Mesothelial cell of epicardium (in vitro differentiated cells): ENCODE data around the gene TMEM129. TPM values are rescaled to one million over a fixed set of nuclear protein-coding genes. Genes with fewer than 3 reads are reported as not detected.

Experiments used
- DNase-seq, 2 experiments: peaks; one replicate each; pipeline ENCODE4 v3.0.0; 2021; ENCODE audit warnings: low spot score in 2 of 2; ENCODE audit not compliant: unreplicated experiment in 2 of 2
- H3K27ac Mint-ChIP-seq: 2 replicates; pipeline ENCODE4 v1.8.0; 2021; ENCODE audit warnings: mixed read lengths
- H3K27me3 Mint-ChIP-seq: 2 replicates; pipeline ENCODE4 v1.8.0; 2021; ENCODE audit warnings: low read depth, mixed read lengths
- H3K36me3 Mint-ChIP-seq: 2 replicates; pipeline ENCODE4 v1.8.0; 2021; ENCODE audit warnings: mixed read lengths
- H3K4me1 Mint-ChIP-seq: 2 replicates; pipeline ENCODE4 v1.8.0; 2021; ENCODE audit warnings: mixed read lengths
- H3K4me3 Mint-ChIP-seq: 2 replicates; pipeline ENCODE4 v1.8.0; 2021; ENCODE audit warnings: mild to moderate bottlenecking, moderate library complexity, mixed read lengths
- H3K9me3 Mint-ChIP-seq: 2 replicates; pipeline ENCODE4 v1.8.0; 2021; ENCODE audit warnings: mixed read lengths
- total RNA-seq: library from RNA; stranded (reverse); gene quantifications from 3 replicates; pipeline ENCODE4 v1.2.1, GENCODE V29; 2021
- TF ChIP-seq, protein P1 (sequence below): fragments of 200-600 bp; sonication (generic); IDR thresholded peaks from one replicate; pipeline ENCODE4 v1.5.0; 2021; ENCODE audit warnings: antibody characterized with exemption; ENCODE audit not compliant: unreplicated experiment

The TMEM129 gene
- total RNA-seq, 1 donor from 2014 or later = 37.8 TPM

DNA sequence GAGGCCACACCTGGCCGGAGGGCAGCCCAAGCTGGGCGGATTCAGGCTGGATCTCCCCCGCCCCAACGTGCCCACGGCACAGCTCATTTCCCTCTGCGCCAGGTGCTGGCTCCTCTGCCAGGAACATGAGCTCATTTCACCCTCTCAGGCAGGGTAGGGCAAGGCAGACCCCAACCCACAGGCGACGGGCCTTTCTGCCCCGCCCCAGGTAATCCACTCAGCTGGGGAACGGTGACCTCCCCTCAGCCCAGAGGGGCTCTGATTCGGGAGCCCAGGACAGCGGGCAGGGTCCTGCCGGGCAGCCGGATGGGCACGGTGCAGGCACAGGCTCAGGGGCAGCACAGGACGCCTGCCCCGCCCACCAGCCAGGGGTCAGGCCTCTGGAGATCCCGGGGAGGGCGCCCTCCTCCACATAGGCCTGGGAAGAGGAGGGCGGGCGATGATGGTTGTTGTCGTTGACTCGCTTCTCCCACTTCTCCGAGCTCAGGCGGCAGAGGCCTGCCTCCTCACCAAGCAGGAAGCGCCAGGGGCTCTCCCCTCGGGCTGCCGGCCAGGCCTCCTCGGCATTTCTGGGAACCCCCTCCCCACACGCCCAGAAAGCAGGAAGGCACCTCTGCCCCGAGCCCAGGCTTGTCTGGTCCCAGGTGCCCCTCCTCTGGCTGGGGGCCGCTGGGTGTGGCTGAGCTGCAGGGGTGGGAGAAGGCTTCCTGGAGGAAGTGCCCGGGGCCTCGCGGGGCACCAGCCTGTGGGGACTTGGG lies 31.3 kb upstream of the TMEM129 start:
- Mint-ChIP-seq H3K9me3 (no peaks in the 10 kb centered on the region), H3K36me3 (no peaks in the 10 kb centered on the region), H3K27me3 (peaks cover 2% of the 10 kb centered on the region), H3K4me3 (no peak overlapping the region), H3K27ac (no peak overlapping the region), H3K4me1 (peaks cover 2% of the 10 kb centered on the region)
- TF ChIP-seq, protein P1, sequence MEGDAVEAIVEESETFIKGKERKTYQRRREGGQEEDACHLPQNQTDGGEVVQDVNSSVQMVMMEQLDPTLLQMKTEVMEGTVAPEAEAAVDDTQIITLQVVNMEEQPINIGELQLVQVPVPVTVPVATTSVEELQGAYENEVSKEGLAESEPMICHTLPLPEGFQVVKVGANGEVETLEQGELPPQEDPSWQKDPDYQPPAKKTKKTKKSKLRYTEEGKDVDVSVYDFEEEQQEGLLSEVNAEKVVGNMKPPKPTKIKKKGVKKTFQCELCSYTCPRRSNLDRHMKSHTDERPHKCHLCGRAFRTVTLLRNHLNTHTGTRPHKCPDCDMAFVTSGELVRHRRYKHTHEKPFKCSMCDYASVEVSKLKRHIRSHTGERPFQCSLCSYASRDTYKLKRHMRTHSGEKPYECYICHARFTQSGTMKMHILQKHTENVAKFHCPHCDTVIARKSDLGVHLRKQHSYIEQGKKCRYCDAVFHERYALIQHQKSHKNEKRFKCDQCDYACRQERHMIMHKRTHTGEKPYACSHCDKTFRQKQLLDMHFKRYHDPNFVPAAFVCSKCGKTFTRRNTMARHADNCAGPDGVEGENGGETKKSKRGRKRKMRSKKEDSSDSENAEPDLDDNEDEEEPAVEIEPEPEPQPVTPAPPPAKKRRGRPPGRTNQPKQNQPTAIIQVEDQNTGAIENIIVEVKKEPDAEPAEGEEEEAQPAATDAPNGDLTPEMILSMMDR = no peak
- DNase-seq = no peak

GRCh38 chr4:1751919-1752283 lies 30.8 kb upstream of the TMEM129 start:
- no peak for DNase-seq
- no peaks in the 10 kb centered on the region for H3K9me3 Mint-ChIP-seq
- no peak overlapping the region for H3K4me3 Mint-ChIP-seq
- peaks cover 2% of the 10 kb centered on the region for H3K27me3 Mint-ChIP-seq
- H3K36me3 Mint-ChIP-seq = no peaks in the 10 kb centered on the region
- H3K27ac Mint-ChIP-seq = no peak overlapping the region
- peaks cover 2% of the 10 kb centered on the region for H3K4me1 Mint-ChIP-seq
- TF ChIP-seq, protein P1 = no peak

DNA sequence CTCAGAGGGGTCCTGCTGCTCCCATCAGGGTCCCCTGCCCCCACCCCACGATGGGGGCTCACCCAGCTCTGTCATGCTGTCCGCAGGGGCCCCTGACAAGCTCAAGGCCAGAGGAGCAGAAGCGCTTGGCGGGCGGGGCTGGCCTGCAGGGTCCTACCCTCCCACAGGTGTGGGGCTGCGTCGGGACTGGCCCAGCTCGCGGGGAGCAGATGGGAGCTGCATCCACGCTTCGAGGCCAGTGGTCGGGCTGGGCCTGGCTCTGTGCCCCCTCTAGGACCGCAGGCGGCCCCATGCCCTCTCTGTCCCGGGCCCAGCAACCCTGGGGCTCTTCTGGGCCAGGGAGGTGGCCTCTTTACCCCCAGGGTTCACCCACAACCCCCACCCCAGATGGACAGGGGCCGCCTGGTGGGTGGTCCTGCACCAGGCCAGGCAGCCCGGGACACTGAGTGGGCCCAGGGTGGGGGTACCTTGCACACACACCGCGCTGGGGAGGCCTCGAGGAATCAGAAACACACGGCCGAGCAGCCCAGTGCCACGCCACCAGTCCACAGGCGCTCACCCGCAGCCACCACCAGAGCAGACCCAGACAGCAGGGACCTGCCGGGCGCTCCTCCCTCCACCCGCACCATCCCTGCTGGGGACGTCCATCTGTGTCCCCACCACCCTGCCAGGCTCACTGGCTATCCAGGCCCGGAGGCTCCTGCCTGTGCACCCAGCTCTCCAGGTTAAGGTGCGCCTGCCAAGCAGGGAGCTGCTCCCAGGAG lies 30.2 kb upstream of the TMEM129 start:
- Mint-ChIP-seq H3K27ac (no peak overlapping the region), H3K36me3 (no peaks in the 10 kb centered on the region)

DNA sequence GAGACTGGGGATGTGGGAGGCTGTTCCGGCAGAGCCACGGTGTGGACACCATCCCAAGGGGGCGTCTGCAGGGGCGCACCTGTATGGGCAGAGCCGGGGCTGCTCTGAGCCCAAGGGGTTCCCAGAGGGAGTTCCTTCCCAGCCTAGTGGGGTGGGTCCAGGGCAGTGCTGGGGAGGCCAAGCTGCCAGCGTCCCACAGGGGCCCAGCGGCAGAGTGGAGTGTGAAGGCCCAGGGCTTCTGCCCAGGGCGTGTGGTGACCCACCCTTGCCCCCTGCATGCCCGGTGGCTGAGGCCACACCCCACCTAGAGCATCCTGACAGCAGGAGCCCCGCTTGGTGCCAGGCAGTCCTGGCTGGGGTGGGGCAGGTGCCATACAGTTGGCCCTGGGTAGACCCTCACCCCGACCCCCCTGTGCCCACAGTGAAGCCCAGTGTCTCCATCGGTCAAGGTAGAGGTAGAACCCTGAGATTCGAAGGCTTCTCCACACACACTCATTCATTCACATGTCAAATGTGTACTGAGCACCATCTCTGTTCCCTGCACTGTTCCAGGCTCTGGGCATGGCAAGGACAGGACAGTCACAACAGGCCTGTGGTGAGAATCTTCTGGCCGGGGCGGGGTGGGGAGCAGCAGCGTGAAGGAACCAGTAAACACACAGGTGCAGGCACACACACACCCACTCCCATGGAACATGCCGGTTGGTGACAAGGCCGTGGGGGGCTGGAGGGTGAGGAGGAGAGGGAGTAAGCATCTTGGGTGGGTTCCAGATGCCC lies 29.4 kb upstream of the TMEM129 start:
- Mint-ChIP-seq H3K4me3 (no peak overlapping the region), H3K9me3 (no peaks in the 10 kb centered on the region), H3K27me3 (peaks cover 2% of the 10 kb centered on the region), H3K4me1 (no peaks in the 10 kb centered on the region), H3K27ac (no peak overlapping the region), H3K36me3 (no peaks in the 10 kb centered on the region)
- no peak for DNase-seq
- TF ChIP-seq, protein P1 = no peak

More for the DNA sequence above, 30.2 kb upstream of the TMEM129 start:
- no peak for DNase-seq
- H3K9me3 Mint-ChIP-seq = no peaks in the 10 kb centered on the region
- peaks cover 2% of the 10 kb centered on the region for H3K27me3 Mint-ChIP-seq
- TF ChIP-seq, protein P1 = no peak
- H3K4me3 Mint-ChIP-seq = no peak overlapping the region
- H3K4me1 Mint-ChIP-seq = peaks cover 2% of the 10 kb centered on the region

- Mint-ChIP-seq H3K4me1 (no peaks in the 10 kb centered on the region), H3K27ac (no peak overlapping the region), H3K9me3 (no peaks in the 10 kb centered on the region), H3K4me3 (no peak overlapping the region), H3K27me3 (peaks cover 2% of the 10 kb centered on the region), H3K36me3 (peaks cover 2% of the 10 kb centered on the region)
- TF ChIP-seq, protein P1 = no peak
- DNase-seq = no peak
Measured at GRCh38 chr4:1749826-1750225, 28.7 kb upstream of the TMEM129 start.
